HEK293 (cell line): ENCODE results near the gene PLXND1.
A peak's percentile ranks its signal among the peaks of the same experiment; 100 is the strongest.

Experiments used
- CTCF ChIA-PET: fragments of 350-600 bp; formaldehyde crosslinking; extraction: SDS; loops from one replicate; lab custom pipeline; 2021; ENCODE audit warnings: antibody characterized with exemption; lab: Yijun Ruan, JAX
- POLR2A ChIA-PET: fragments of 300-600 bp; formaldehyde crosslinking; extraction: SDS; loops from one replicate; lab custom pipeline; 2020; ENCODE audit warnings: antibody characterized with exemption, inconsistent platforms; lab: Yijun Ruan, JAX
- H3K27ac ChIP-seq: fragments of 200-500 bp; sonication (Bioruptor generic); 2 replicates; pipeline ENCODE4 v1.5.1; 2014; ENCODE audit warnings: low read depth, low read length, control low read depth, inconsistent platforms; ENCODE audit errors: extremely low read depth
- H3K36me3 ChIP-seq, 2 experiments: fragments of 200-500 bp in 1 of 2; sonication (Bioruptor generic) in 1 of 2; 1 replicate in 1 of 2; 2 replicates in 1 of 2; pipeline ENCODE4 v1.5.1; 2014 to 2017; ENCODE audit warnings: inconsistent platforms in 2 of 2, low read length in 2 of 2; ENCODE audit not compliant: control insufficient read depth in 2 of 2, insufficient read depth in 1 of 2
- H3K4me1 ChIP-seq: fragments of 200-500 bp; sonication (Bioruptor generic); 2 replicates; pipeline ENCODE4 v1.5.1; 2014; ENCODE audit warnings: mild to moderate bottlenecking, low read length, inconsistent platforms; ENCODE audit not compliant: control insufficient read depth, insufficient read depth
- H3K4me3 ChIP-seq: 2 replicates; pipeline ENCODE4 v1.5.1; 2011; ENCODE audit warnings: low read depth, mild to moderate bottlenecking, control low read depth, low read length, moderate library complexity
- H3K9me3 ChIP-seq: fragments of 200-500 bp; sonication (Bioruptor generic); 2 replicates; pipeline ENCODE4 v1.5.1; 2014; ENCODE audit warnings: low read depth, low read length, inconsistent platforms; ENCODE audit not compliant: control insufficient read depth, insufficient read depth
- GLI2 ChIP-seq: fragments of 450-650 bp; formaldehyde crosslinking; IDR thresholded peaks from 2 replicates; pipeline ENCODE4; 2017; ENCODE audit warnings: missing biosample characterization, missing genetic modification characterization, low read depth, borderline replicate concordance
- GLIS2 ChIP-seq: fragments of 450-650 bp; formaldehyde crosslinking; IDR thresholded peaks from 2 replicates; pipeline ENCODE4 v1.5.1; 2016; ENCODE audit warnings: missing biosample characterization, missing genetic modification characterization
- PRDM1 ChIP-seq: fragments of 450-650 bp; formaldehyde crosslinking; IDR thresholded peaks from 2 replicates; pipeline ENCODE4; 2016; ENCODE audit warnings: missing biosample characterization, missing genetic modification characterization
- PRDM4 ChIP-seq: fragments of 450-650 bp; formaldehyde crosslinking; IDR thresholded peaks from 2 replicates; pipeline ENCODE4 v1.5.1; 2017; ENCODE audit warnings: missing biosample characterization, missing genetic modification characterization
- ZFP41 ChIP-seq: fragments of 450-650 bp; formaldehyde crosslinking; IDR thresholded peaks from 2 replicates; pipeline ENCODE4 v1.5.1; 2016; ENCODE audit warnings: missing biosample characterization, missing genetic modification characterization, borderline replicate concordance
- ZIC2 ChIP-seq: fragments of 450-650 bp; formaldehyde crosslinking; IDR thresholded peaks from 2 replicates; pipeline ENCODE4 v1.5.1; 2016; ENCODE audit warnings: missing biosample characterization, missing genetic modification characterization
- ZNF2 ChIP-seq: fragments of 450-650 bp; formaldehyde crosslinking; IDR thresholded peaks from 2 replicates; pipeline ENCODE4 v1.5.1; 2016; ENCODE audit warnings: missing biosample characterization, missing genetic modification characterization
- ZNF248 ChIP-seq: fragments of 450-650 bp; formaldehyde crosslinking; IDR thresholded peaks from 2 replicates; pipeline ENCODE4 v1.5.1; 2017; ENCODE audit warnings: missing biosample characterization, missing genetic modification characterization
- ZNF362 ChIP-seq: fragments of 450-650 bp; formaldehyde crosslinking; IDR thresholded peaks from 2 replicates; pipeline ENCODE4 v1.5.1; 2016; ENCODE audit warnings: missing biosample characterization, missing genetic modification characterization
- ZNF366 ChIP-seq: fragments of 450-650 bp; formaldehyde crosslinking; conservative IDR thresholded peaks from 2 replicates; pipeline ENCODE4 v1.5.1; 2016; ENCODE audit warnings: missing biosample characterization, missing genetic modification characterization
- ZNF404 ChIP-seq: fragments of 450-650 bp; formaldehyde crosslinking; IDR thresholded peaks from 2 replicates; pipeline ENCODE4 v1.5.1; 2017; ENCODE audit warnings: missing biosample characterization, missing genetic modification characterization
- ZNF416 ChIP-seq: fragments of 450-650 bp; formaldehyde crosslinking; IDR thresholded peaks from 2 replicates; pipeline ENCODE4 v1.5.1; 2016; ENCODE audit warnings: missing biosample characterization, missing genetic modification characterization
- ZNF48 ChIP-seq: fragments of 450-650 bp; formaldehyde crosslinking; IDR thresholded peaks from 2 replicates; pipeline ENCODE4 v1.5.1; 2016; ENCODE audit warnings: missing biosample characterization, missing genetic modification characterization
- ZNF521 ChIP-seq: fragments of 450-650 bp; formaldehyde crosslinking; IDR thresholded peaks from 2 replicates; pipeline ENCODE4 v1.5.1; 2017; ENCODE audit warnings: missing biosample characterization, mild to moderate bottlenecking, missing genetic modification characterization
- ZNF558 ChIP-seq: fragments of 450-650 bp; formaldehyde crosslinking; IDR thresholded peaks from 2 replicates; pipeline ENCODE4 v1.5.1; 2016; ENCODE audit warnings: missing biosample characterization, missing genetic modification characterization
- ZNF571 ChIP-seq: fragments of 450-650 bp; formaldehyde crosslinking; IDR thresholded peaks from 2 replicates; pipeline ENCODE4 v1.5.0; 2017; ENCODE audit warnings: missing biosample characterization, missing genetic modification characterization
- ZNF623 ChIP-seq: fragments of 450-650 bp; formaldehyde crosslinking; IDR thresholded peaks from 2 replicates; pipeline ENCODE4 v1.5.1; 2016; ENCODE audit warnings: missing biosample characterization, missing genetic modification characterization
- ZNF639 ChIP-seq: fragments of 450-650 bp; formaldehyde crosslinking; IDR thresholded peaks from 2 replicates; pipeline ENCODE4 v1.5.1; 2016; ENCODE audit warnings: missing biosample characterization, missing genetic modification characterization
- ZNF768 ChIP-seq: fragments of 450-650 bp; formaldehyde crosslinking; IDR thresholded peaks from 2 replicates; pipeline ENCODE4 v1.5.1; 2018; ENCODE audit warnings: missing biosample characterization, mild to moderate bottlenecking, missing genetic modification characterization

The PLXND1 gene

GRCh38 chr3:129563332-129563731 is 43.1 kb downstream of the PLXND1 start:
- Histone ChIP-seq H3K4me3 (no peak overlapping the region), H3K27ac (no peak overlapping the region), H3K4me1 (no peaks in the 10 kb centered on the region), H3K9me3 (no peaks in the 10 kb centered on the region), H3K36me3 (peaks cover 0 to 44% of the 10 kb centered on the region in 2 experiments; a peak in 2 of 3 replicates)
- CTCF ChIA-PET, result no interaction called here
- POLR2A ChIA-PET, result no interaction called here
- TF ChIP-seq ZNF768 (tag by site-specific recombination) (peak; percentile 38; the same call in 1 of the 2 replicates), ZNF558 (tag by site-specific recombination) (no peak)

GRCh38 chr3:129562803-129563202 is 43.7 kb downstream of the PLXND1 start:
- Histone ChIP-seq H3K4me3 (no peak overlapping the region), H3K4me1 (no peaks in the 10 kb centered on the region), H3K27ac (no peak overlapping the region), H3K36me3 (peaks cover 0 to 49% of the 10 kb centered on the region in 2 experiments; a peak in 2 of 3 replicates), H3K9me3 (no peaks in the 10 kb centered on the region)
- TF ChIP-seq PRDM4 (tag by site-specific recombination) (no peak), ZNF639 (tag by site-specific recombination) (no peak), ZNF404 (tag by site-specific recombination) (no peak), ZNF521 (tag by site-specific recombination) (no peak), ZNF2 (tag by site-specific recombination) (no peak), PRDM1 (tag by site-specific recombination) (no peak), ZNF248 (no peak), ZIC2 (tag by site-specific recombination) (no peak), ZNF362 (tag by site-specific recombination) (no peak), ZNF571 (tag by site-specific recombination) (no peak), ZNF623 (tag by site-specific recombination) (no peak), GLI2 (no peak), ZNF48 (tag by site-specific recombination) (no peak), ZNF416 (no peak)
- CTCF ChIA-PET, result no interaction called here
- POLR2A ChIA-PET, result no interaction called here

- H3K36me3 ChIP-seq, result peaks cover 0 to 55% of the 10 kb centered on the region in 2 experiments; a peak in 2 of 3 replicates
- no peak overlapping the region for H3K4me3 ChIP-seq
- TF ChIP-seq ZNF366 (no peak), ZFP41 (tag by site-specific recombination) (no peak), GLIS2 (tag by site-specific recombination) (no peak)
- TF ChIP-seq, all 188 proteins: peak for 0
- ChIA-PET POLR2A (no interaction called here), CTCF (no interaction called here)
- H3K27ac ChIP-seq, result no peak overlapping the region
- H3K9me3 ChIP-seq, result no peaks in the 10 kb centered on the region
- H3K4me1 ChIP-seq, result no peaks in the 10 kb centered on the region
These were observed 44.7 kb downstream of the PLXND1 start for GRCh38 chr3:129561619-129562248.
